ENCODE results near the gene GGT5.
"Not testable (repeated sequence)": the region's sequence is repeated elsewhere in the genome, so short reads cannot be mapped to it uniquely, and the experiment has no call there.

GGT5 gene

DNA sequence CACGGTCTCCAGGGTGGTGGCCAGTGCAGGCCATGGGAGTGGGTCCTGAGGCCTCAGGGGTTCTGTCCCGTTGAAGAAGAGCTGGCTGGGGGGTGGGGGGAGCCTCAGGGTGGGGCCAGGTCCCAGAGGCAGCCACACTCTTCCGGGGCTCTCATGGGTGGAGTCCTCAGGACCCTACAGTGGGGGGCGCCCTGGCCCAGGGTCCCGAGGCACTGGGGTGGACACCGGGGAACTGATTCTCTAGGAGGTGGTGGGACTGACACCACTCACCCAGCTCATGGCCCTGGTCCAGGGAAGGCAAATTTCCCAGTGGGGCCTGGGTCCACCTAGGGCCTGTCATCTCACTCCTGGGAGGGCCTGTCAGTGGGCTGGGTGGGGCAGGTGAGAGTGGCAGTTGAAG lies 12.8 kb downstream of the GGT5 start:
- DNase-seq (ENCODE audit: low spot score): no peak

DNA sequence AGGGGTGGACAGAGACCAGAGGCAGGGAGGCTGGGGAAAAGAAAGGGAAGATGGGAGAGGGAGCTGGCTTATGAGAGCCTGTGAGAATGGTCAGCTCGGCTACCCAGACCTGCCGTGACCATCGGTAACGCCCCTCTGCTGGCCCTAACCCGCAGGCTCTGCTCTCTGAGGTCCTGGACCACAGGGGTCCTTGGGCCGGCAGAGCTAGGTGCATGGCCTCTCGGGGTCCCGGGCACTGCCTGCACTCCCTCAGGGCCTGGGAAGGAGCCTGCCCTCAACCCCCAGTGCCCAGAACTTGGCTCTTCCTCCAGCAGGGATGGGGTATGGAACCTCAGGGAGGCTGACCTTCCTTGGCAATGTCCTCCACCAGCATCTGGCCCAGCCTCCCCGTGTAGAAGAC lies 13.2 kb downstream of the GGT5 start:
- DNase-seq (ENCODE audit: low spot score): no peak

DNA sequence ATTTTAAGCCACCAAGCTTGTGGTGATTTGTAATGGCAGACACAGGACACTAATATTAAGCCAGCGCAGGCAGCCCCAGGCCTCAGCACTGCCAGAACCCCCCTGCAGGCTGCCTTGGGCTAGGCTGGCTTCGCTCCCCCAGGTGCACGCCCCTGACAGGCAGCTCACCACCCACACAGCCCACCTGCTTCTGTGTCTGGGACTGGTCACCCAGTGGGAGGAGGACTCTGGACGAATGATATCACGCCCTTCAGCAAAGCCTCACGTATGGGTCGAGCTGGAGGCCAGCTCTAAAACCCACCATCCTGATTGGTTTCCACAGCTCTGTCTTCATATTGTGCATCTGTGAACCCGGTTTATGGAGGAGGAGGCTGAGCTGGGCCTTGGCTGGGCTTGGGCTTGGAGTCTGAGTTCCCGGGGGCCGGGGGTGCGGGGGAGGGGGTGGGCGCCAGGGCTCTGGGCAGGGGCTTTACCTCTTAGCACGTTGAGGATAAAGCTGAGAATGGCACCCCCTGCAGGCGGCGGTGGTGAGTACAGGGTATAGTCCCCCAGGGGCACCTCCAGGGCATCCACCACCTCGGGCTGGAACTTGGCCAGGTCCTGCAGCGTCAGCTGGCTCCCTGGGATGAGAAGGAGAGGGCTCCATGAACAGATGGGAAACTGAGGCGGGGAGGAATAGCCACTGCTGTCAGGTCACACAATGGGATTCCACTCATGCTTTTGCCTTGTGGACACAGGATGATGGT lies 13.8 kb downstream of the GGT5 start:
- DNase-seq (ENCODE audit: low spot score): peak; percentile 26

DNA sequence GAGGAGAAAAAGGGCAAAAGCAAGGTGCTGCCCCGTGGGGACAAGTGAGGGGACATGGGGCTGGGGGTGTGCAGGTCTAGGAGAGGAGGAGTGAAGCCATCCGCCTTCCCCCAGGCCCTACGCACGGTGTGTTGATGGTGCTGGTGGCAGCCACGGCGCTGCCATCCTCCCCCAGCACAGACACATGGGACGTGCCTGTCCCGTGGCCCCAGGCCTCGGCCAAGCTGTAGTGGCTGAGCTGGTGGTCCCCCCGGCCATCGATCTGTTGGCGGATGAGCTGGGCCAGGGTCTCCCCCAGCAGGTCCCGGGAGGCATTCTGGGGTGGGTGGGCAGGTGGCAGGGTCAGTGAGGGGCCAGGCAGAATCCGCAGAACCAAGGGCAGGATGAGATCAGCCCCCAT lies 18.9 kb downstream of the GGT5 start:
- DNase-seq (ENCODE audit: low spot score): no peak

DNA sequence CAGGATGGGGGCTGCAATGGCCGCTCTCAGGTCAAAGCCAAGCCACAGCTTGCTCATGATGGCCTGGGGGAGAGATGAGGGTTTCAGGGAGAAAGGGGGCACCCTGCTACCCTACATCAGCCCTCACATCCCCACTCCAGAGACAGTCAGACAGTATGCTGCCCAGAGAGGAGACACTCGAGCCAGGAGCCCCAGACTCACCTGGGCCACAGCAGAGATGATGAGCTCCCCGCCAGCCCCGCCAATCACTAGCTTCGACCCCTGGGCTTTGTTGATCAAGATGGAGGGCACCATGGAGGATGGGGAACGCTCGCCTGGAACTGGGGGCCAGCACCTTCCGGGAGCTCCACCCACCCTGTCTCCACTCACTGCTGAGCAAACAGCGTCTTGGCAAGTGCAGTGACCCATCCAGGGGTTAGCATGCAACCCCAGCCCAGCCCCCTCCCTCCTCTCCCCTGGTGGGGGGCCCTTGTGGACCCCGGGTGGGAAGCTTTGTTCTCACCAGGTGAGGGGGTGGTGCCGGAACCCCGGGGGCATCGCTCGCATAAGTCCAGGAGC lies 19.8 kb downstream of the GGT5 start:
- DNase-seq (ENCODE audit: low spot score): no peak

DNA sequence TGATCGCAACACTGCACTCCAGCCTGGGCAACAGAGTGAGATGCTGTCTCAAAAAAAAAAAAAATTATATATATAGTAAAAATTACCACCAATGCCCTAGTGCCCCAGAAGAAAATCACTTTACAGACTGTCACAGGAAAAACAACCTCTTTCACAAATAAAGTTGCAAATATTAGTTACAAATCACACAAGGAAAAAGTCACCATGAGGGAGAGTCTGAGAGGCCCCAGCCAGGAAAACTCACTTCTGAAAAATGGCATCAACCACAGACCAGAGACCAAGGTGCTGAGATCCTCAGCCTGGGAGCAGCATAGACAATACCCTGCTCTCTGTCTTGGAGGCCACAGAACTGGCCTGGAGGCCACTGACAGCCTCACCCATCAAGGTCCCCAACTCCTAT lies 20.4 kb downstream of the GGT5 start:
- no peak for DNase-seq (ENCODE audit: low spot score)

DNA sequence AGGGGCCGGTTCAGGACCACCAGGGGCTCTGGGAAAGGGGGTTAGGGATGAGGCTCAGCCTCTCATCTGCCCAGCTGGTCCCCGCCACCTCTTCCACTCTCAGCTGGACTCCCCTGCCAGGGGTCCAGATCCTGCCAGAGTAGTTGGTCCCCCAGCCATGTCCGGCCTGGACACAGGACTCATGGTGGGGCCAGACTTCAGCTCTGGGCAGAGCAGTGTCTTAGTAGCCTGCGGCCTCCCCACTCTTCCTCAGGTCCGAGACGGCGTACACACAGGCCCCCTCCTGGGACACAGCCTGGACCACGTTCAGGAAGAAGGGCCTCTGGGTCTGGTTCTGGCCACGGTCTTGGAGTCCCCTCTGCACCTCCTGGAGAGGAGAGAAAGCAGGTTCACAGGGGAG lies 25.1 kb downstream of the GGT5 start:
- no peak for DNase-seq (ENCODE audit: low spot score)

DNA sequence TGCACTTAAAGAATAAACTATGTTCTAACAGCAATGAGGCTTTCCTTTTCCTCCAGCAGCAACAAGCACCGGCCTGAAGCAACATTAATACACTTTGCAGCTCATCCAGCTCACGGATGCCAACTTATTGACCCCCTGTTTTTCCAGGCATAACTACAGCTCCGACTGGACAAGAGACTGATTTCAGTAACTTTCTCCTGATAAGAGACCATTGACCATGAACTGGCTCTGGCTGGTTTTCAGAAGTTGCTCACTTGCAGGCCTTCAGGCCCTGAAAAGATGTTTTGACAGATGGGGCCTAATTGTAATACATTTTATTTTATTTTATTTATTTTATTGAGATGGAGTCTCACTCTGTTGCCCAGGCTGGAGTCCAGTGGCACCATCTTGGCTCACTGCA lies 27.5 kb downstream of the GGT5 start:
- DNase-seq (ENCODE audit: low spot score): no peak

DNA sequence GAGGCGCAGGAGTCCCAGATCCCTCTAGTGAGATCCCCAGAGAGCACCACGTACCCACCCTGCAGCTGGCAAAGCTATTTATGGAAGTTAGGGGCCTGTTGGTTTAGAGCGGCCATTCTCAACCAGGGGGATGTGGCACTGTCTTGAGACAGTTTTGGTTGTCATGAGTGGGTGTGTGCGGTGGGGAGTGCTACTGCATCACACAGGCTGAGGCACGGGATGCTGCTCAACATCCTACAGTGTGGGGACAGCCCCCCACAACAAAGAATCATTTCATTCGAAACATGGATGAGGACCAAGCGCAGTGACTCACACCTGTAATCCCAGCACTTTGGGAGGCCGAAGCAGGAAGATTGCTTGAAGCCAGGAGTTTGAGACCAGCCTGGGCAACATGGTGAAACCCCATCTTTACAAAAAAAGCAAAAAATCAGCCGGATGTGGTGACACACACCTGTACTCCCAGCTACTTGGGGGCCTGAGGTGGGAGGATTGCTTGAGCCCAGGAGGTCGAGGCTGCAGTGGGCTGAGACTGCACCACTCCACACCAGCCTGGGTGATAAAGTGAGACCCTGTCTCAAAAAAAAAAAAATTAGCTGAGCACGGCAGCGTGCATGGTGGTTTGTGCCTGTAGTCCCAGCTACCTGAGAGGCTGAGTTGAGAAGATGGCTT lies 28.2 kb downstream of the GGT5 start:
- no peak for DNase-seq (ENCODE audit: low spot score)

DNA sequence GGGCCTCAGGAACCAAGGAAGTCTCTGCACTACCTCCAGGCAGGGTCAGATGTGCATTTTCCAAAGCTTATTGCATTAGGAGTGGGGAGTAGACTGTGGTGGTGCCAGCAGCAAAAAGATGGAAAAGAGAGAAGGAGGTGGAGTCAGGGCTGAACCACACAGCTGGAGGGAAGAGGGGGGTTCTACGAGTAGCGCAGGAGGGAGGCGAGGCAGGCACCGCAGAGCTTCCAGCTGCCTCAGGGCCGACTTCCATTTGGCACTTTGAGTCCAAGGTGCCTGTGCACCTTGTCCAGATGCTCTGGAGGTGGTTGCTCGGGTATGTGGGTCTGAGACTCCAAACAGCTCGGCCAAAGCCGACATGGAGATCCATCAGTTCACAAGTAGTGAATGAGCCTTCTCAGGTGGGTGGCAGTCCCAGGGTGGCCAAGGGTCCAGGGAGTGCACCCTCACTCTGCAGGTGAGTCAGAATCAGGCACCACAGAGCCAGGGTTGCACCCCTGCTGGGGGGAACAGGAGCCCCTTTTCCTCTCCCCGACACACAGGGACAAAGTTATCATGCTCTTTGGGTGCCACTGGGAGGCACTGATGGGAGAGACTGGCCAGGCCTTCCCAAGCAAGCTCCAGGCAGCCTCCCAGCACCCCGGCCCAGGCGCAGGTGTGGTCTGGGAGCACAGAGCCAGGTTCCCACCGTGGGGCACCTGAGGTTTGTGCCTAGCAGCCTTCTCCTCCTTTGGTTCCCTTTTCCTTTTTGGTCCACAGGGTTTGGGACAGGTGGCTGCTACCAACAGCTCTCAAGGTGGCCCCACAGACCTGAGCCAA lies 30.2 kb downstream of the GGT5 start:
- DNase-seq (ENCODE audit: low spot score): no peak

DNA sequence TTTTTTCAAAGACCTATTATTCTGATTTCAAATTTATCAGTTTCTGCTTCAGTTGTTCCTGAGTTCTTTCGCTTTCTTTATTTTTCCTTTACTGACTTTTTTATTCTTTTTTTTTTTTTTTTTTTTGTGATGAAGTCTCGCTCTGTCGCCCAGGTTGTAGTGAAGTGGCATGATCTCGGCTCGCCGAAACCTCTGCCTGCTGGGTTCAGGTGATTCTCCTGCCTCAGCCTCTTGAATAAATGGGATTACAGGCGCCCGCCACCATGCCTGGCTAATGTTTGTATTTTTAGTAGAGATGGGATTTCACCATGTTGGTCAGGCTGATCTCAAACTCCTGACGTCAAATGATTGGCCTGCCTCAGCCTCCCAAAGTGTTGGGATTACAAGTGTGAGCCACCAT lies 31.8 kb downstream of the GGT5 start:
- not testable (repeated sequence) for DNase-seq (ENCODE audit: low spot score)

DNA sequence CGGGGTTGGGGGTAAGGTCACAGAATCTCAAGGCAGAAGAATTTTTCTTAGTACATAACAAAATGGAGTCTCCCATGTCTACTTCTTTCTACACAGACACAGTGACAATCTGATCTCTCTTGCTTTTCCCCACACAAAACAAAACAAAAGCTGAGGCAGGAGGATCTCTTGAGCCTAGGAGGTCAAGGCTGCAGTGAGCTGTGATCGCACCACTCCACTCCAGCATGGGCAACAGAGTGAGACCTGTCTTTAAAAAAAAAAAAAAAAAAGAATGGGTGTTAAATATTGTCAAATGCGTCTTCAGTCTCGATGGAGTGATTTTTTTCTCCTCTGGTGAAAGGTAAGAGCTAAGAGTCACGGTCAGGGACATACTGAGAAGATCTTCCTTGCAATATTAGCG lies 33.2 kb downstream of the GGT5 start:
- DNase-seq (ENCODE audit: low spot score): not testable (repeated sequence)

DNA sequence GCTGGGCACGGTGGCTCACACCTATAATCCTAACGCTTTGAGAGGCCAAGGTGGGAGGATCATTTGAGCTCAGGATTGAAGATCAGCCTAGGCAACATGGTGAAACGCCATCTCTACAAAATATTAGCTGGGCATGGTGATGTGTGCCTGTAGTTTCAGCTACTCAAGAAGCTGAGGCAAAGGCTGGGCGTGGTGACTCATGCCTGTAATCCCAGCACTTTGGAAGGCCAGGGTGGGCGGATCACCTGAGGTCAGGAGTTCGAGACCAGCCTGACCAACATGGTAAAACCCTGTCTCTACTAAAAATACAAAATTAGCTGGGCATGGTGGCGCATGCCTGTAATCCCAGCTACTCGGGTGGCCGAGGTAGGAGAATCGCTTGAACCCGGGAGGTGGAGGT lies 34.5 kb downstream of the GGT5 start:
- DNase-seq (ENCODE audit: low spot score): not testable (repeated sequence)

DNA sequence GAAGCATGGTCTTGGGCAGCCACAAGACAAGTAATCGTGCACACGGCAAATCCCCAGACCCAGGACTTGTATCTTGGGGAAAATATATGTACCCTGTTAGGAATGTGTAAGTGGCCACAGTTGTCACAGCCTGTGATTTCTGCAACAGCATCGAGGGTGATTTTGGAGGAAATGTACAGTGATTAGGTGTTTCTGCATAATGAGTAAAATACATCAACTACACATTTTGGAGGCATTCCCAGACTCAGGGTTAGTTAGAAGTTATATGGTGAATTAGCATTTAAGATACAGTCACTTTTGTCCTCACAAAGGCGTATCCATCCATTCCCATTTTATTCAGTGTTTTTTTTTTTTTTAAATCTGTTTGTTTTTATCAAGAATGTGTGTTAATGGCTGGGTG lies 35.2 kb downstream of the GGT5 start:
- no peak for DNase-seq (ENCODE audit: low spot score)

DNA sequence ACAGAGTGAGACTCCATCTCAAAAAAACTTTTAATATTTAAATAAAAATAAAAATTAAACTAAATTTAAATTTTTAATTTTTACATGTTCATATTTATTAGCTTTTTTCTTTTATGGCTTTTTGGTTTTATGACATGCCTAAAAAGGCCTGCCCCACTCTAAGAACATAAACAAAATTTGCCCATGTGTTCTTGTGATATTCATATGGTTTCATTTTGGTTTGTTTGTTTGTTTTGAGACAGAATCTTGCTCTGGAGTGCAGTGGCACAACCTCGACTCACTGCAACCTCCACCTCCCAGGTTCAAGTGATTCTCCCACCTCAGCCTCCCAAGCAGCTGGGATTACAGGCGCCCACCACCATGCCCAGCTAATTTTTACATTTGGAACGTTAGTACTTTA lies 35.9 kb downstream of the GGT5 start:
- no peak for DNase-seq (ENCODE audit: low spot score)

DNA sequence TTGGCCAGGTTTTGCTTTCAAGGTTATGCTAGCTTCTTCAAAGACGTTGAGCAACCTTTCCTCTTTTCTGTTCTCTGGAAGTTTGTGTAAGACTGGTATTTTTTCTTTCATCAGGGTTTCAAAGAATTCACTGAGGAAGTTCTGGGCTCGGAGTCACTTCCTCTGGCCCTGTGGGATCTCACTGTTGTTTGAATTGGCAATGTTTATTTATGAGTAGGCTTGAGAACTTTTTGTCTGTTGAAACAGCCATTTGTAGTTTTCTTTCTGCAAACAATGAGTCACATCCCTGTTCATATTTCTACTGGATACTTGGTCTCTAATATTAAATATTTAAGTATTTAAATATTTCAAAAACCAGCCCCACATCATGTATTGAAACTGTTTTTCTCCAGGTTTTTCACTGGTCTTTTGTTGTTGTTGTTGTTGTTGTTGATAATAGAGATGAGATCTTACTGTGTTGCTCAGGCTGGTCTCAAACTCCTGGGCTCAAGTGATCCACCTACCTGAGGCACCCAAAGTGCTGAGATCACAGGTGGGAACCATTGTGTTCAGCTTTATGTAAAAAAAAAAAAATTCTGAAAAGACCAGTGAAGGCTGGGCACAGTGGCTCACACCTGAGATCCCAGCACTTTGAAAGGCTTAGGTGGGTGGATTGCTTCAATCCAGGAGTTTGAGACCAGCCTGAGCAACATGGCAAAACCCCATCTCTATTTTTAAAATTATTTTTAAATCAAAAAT lies 36.7 kb downstream of the GGT5 start:
- peak; percentile 82 for DNase-seq (ENCODE audit: low spot score)

DNA sequence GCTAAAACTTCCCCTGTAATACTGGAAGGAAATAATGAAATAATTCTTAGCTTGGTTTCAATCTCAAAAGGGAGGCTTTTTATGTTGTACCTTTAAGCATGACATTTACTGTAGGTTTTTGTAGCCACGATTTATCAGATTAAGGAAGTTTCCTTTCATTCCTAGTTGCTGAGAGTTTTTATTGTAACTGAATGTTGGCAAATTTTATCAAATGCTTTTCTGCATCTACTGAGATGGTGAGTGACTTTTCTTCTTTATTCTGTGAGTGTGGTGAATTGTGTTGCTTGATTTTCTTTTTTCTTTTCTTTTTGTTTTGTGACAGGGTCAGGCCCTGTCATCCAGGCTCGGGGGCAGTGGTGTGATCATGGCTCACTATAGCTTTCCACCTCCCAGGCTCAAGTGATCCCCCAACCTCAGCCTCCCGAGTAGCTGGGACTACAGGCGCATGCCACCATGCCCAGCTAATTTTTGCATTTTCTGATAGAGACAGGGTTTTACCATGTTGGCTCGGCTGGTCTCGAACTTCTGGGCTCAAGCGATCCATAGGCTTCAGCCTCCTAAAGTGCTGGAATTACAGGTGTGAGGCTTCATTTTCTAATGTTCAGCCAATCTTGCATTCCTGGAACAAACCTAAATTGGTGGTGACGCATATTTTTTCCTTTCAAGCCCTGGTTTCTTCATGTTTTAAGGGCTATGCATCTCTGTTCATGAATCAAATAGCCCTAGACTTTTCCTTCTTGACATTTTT lies 37.4 kb downstream of the GGT5 start:
- DNase-seq (ENCODE audit: low spot score): no peak

DNA sequence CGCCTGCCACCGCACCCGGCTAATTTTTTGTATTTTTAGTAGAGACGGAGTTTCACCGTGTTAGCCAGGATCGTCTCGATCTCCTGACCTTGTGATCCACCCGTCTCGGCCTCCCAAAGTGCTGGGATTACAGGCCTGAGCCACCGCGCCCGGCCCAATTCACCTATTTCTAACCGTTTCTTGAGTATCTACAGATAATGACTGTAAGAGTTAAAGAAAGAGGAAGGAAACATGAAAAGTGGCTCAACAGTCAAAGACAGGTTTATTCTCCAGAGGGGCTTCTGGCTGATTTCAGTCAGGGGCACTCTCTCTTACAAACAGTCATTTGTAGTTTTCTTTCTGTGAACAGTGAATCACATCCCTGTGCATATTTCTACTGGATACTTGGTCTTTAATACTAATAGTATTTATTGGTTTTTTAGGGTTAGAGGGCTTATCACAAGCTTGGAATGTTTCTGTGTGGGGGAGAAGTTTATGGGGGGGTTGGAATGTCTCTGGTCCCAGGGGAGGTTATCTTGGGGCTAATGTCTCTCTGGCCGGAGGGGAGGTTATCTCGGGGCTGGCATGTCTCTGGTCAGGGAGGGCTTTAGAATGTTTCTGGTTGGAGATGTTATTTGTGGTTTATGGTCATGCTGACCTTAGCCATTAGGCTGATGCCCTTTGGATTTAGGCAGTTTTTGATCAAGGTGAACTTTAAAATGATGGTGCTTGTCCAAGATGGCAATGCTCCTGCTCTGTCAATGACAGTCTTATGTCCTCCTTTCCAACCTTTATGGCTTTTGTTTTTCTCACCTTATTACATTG lies 38.2 kb downstream of the GGT5 start:
- not testable (repeated sequence) for DNase-seq (ENCODE audit: low spot score)

DNA sequence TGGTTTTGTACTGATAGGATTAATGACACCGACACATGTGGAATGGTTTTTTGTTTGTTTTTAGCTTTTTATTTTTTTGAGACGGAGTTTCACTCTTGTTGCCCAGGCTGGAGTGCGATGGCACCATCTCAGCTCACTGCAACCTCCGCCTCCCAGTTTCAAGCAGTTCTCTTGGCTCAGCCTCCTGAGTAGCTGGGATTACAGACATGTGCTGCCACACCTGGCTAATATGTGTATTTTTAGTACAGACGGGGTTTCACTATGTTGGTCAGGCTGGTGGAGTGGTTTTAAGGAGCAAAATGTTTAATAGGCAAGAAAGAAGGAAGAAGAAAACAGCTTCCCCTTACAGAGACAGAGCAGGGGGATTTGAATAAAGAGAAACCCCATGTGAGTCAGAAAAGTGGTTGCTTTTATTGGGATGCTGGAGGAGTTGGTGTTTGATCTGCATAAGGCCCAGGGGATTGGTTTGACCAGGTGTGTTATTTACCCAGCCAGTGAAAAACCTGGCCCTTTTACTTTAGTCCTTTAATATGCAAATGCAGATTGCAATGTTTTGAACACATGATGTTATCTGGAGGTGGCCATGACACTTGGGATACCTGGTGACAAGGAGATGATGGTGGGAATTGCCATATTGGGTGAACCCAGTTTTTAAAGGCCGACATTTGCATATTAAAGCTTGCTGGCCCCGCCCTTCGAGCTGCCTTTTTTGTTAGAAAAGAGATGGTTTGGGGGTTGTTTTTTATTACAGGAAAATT lies 39.3 kb downstream of the GGT5 start:
- DNase-seq (ENCODE audit: low spot score): no peak

DNA sequence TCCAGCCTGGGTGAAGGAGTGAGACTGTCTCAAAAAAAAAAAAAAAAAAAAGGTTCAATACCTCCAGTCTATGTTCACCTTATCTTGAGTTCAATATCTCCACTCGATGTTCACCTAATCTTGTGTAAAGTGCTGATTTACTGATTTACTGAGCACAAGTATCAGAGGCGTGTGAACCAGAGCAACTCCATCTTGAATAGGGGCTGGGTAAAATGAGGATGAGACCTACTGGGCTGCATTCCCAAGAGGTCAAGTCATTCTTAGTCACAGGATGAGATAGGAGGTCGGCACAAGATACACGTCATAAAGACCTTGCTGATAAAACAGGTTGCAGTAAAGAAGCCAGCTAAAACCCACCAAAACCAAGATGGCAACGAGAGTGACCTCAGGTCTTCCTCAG lies 41.0 kb downstream of the GGT5 start:
- DNase-seq (ENCODE audit: low spot score): not testable (repeated sequence)
